Psoas muscle (tissue), 7 donors: ENCODE data around the gene TBRG4. TPM values are rescaled to one million over a fixed set of nuclear protein-coding genes. Genes with fewer than 3 reads are reported as not detected.

Experiments used
- polyA plus RNA-seq, 3 donors: library from polyadenylated mRNA; stranded (reverse); fragments of 200-250 nt; gene quantifications; one replicate each; pipeline ENCODE4 v1.2.3, GENCODE V29; 2013
- total RNA-seq, 4 donors: library from RNA; stranded (reverse); fragmentation: NEBNext Ultra II Directional in 2 of 4; extraction: Animal tissue kit (Norgen Biotek cat#: 25700) in 2 of 4; gene quantifications; one replicate each; pipeline versions ENCODE4 v1.2.1 to v1.2.4, GENCODE V29; 2021 to 2023
- donor health status: healthy with polysubstance abuse.
- donor health status: DM: no; HTN: no; CAD: no; lungs with moderate emphysema.
- donor health status: Bipolar disorder and iron deficiency.
- donor health status: healthy.
- donor health status: DM: no; HTN: no; CAD: no.
- donor health status: DM: no; HTN: no; CAD: no.
- donor health status: DM: yes; HTN: yes; CAD: no.

TBRG4 gene
- total and polyA plus RNA-seq, 7 donors = 70.9 to 195 (median 91.6) TPM

Other genes starting within 250 kb of the TBRG4 start
- 10 to 100 TPM; 14.1 to 27.2 (median 21.8) TPM for gene PURB, start 226.2 kb downstream of the TBRG4 start, total RNA-seq
- gene PURB, start 226.2 kb downstream of the TBRG4 start, polyA plus RNA-seq = 10 to 100 TPM in 2 of 3 donors, 1 to 10 TPM in 1; 8.8 to 25.5 (median 18.8) TPM
- gene MYO1G, start 132.7 kb downstream of the TBRG4 start, total RNA-seq = 1 to 10 TPM in 2 of 4 donors, under 1 TPM in 2; 0.41 to 1.9 (median 0.96) TPM
- under 1 TPM; 0.11 to 0.30 (median 0.29) TPM for gene MYO1G, start 132.7 kb downstream of the TBRG4 start, polyA plus RNA-seq
- 10 to 100 TPM; 33.3 to 49.9 (median 42.2) TPM for gene CCM2, start 111.5 kb downstream of the TBRG4 start, total RNA-seq
- gene CCM2, start 111.5 kb downstream of the TBRG4 start, polyA plus RNA-seq = 100 to 1,000 TPM in 1 of 3 donors, 10 to 100 TPM in 2; 57.6 to 110 (median 76.5) TPM
- 1 to 10 TPM; 1.1 to 1.4 (median 1.2) TPM for gene NACAD, start 22.7 kb downstream of the TBRG4 start, total RNA-seq
- gene NACAD, start 22.7 kb downstream of the TBRG4 start, polyA plus RNA-seq = under 1 TPM; 0.23 to 0.51 (median 0.33) TPM
- gene RAMP3, start 46.1 kb upstream of the TBRG4 start, total RNA-seq = 10 to 100 TPM in 3 of 4 donors, 1 to 10 TPM in 1; 9.9 to 17.6 (median 14.5) TPM
- gene RAMP3, start 46.1 kb upstream of the TBRG4 start, polyA plus RNA-seq = 10 to 100 TPM; 14.0 to 18.0 (median 16.3) TPM